HG03457 (cell line): ENCODE measurements around the gene MAP3K1.
"Not testable (repeated sequence)": the region's sequence is repeated elsewhere in the genome, so short reads cannot be mapped to it uniquely, and the experiment has no call there.

Source experiments
- ATAC-seq: cut with Tn5 transposase; IDR thresholded peaks from one replicate; pipeline ENCODE4 v1.9.1; 2021; ENCODE audit warnings: moderate number of reproducible peaks; ENCODE audit not compliant: unreplicated experiment

Gene MAP3K1

DNA sequence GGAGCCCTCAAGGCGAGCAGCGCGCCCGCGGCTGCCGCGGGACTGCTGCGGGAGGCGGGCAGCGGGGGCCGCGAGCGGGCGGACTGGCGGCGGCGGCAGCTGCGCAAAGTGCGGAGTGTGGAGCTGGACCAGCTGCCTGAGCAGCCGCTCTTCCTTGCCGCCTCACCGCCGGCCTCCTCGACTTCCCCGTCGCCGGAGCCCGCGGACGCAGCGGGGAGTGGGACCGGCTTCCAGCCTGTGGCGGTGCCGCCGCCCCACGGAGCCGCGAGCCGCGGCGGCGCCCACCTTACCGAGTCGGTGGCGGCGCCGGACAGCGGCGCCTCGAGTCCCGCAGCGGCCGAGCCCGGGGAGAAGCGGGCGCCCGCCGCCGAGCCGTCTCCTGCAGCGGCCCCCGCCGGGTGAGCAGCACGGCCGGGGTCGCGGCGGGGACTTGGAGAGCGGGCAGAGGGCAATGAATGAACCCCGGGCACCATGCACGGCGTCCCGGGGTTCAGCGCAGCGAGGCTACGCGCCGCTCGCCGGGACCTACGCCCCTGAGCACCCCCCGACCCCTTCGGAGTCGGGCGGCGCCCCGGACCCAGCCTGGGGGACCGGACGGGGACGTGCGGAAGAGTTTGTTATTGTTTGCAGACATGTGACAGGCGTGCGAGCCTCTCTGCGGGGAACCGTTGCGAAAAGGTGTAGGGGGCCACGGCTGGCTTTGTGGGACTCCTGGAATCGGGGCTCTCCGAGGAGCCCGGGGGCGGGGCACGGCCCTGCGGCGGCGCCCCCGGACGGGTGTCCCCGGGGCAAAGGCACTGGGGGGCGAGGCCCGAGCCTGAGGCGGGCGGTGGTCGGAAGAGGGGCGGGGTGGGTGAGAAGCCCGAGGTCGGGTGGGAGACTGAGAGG, 553 bp downstream of the MAP3K1 start:
- ATAC-seq = peak; percentile 24

DNA sequence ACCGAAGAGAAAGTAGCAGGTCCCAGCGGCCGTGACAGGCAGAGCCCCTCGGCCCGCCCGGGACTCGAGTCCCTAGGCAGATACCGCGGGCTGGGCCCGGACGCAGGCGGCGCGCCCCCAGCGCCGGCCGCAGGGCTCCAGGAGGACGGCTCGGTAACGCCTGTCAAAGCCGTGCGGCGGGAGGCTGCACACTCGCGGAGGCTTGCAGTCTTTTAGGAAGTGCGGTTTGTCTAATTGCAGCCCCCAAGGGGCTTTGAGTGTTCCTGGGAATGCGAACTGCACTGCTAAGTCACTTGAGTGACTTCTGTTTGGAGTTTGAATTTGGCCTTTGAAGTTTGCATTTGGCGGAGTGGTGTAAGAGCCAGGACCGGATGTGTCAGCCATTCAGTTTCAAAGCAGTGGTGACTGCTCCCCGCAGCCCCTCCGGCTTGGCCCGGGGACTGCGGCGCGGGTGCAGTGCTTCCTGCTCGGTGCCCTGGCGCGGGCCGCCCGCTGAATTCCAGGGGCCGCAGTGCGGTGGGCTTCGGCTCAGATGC, 1.3 kb downstream of the MAP3K1 start:
- peak; percentile 34 for ATAC-seq

DNA sequence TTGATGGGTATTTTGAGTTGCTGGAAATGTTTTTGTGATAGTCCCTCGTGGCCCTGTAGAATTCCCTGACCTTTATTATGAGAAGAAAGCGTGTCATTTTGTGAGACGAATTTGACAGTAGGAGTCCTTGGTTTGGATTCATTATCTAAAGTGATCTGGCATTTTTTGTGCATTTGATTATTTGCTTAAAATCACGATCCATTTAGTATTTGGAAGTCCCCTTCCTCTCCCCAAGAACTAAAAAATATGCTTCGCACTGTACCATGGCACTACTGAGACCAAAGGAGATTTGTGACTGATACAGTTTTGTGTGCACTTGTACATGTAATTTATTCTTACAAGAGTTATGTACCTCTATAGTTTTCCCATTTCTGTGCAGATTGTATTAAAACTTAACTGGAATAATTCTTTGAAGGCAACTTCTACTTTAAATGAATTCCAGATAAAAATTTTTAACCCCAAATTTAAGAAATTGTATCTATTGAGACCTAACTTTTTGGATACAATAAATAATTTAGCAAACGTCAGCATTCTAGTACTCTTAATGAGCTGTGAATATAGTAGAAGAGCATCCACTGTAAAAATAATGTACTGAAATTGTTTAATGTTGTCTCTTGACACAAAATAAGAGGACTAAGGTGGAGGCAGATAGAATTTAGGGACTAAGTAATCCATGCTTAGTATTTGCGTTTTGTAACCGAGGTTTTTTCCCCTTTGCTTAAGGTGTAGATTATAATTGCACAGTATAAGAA, 2.1 kb downstream of the MAP3K1 start:
- no peak for ATAC-seq

DNA sequence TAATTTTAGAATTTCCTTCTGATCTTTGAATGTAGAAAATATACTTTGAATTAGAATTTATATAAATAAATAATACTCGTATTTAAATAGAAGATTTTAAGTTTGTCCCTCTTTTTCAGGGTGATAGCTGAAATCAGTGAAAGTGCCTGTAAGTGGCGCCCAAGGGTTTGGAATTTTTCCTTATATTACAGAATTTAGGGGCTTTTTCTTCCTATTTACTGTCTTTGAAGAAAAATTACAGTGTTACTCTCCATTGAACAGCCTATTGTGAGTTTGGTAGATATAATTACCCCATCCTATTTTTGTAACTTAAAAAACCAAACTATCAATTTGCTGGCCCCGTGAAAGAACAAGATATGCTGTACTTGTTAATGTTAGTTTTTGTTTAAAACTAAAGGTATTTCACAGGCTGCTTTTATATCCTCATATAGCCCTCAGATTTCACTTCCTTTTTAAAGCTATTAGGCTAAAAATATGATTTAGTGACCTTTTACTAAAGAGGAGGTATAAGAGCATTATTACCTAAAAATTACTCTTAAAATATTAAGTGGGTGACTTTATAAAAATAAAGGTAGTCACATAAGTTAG, 3.2 kb downstream of the MAP3K1 start:
- no peak for ATAC-seq

DNA sequence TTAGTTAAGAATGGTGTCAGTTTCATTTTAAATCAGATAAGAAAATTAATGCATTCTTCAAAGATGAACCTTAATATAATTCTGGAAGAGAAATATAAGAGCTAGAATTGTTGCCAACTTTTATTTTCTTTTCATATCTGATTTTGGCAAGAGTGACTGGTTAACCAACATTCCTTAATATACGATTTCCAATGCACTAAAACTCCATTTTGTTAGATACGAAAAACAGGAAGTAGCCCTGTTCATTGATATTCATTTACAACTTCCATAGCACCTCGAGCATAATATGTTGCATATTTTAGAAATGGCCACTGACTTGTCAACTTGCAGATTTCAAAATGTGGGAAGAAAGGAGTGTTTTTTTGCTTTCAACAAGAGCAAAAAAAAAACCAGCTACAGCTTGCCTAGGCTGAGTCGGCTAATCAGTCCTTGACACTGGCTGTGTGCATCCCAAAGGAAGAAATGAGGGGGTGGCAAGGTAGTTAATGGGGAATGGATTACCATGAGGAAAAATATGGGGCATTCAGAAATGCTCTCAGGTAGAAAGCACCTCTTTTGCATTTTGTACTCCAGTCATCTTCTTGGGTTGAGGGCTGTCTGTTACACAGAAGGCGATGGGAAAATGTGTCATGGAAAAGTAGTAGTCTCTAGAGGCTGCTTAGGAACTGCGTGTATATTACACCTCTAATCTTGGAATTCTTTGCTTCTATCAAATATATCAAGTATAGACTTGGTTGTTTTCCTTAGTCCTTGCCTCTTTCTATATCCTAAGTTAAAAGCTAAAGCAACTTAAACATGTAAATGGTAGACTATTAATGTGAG, 3.9 kb downstream of the MAP3K1 start:
- no peak for ATAC-seq

DNA sequence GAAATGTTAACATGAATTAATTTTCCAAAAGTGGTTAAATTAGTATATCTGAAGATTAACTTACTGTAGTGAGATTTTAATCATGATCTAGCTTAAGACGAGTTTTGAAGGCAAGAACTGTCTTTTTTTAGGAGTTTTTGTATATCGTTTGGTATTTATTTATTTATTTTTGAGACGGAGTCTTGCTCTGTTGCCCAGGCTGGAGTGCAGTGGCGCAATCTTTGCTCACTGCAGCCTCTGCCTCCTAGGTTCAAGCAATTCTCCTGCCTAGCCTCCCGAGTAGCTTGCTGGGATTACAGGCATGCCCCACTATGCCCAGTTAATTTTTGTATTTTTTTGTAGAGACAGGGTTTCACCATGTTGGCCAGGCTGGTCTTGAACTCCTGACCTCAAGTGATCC, 6.5 kb downstream of the MAP3K1 start:
- ATAC-seq = not testable (repeated sequence)

DNA sequence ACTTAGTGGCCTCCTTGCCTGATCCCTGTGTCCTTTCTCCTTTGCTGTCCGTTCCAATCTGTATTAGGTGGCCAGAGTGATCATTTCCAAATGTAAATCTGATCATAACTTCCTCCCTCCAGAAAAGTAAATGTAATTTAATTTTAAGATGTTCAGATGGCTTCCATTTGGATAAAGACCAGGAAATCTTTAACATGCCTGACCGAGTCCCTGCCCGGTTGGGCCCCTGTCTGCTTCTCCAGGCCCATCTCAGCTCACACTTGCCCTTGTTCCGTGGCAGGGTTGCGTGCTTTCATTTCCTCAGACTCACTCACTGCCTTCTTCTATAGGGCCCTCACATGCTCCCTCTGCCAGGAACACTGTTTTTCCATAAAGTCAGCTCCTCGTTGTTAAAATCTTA, 7.6 kb downstream of the MAP3K1 start:
- ATAC-seq = no peak

DNA sequence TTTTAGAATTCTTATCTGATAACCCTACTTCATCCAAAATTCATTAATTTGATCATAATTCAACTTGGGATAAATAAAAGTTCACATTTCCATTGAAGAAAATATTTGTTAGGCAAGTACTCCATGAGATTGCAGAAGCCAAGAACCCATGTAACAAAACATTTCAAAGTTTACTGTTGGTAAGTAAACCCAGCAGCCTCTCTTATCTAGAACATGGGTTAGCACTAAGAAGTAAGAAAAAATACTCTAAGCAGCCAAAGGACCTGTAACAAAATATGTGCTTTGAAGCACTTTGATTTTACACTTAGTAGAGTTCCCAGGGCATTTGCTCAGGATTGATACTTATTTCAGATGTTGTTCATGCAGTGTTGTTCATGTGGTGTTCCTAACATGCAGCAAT, 8.7 kb downstream of the MAP3K1 start:
- ATAC-seq = no peak

DNA sequence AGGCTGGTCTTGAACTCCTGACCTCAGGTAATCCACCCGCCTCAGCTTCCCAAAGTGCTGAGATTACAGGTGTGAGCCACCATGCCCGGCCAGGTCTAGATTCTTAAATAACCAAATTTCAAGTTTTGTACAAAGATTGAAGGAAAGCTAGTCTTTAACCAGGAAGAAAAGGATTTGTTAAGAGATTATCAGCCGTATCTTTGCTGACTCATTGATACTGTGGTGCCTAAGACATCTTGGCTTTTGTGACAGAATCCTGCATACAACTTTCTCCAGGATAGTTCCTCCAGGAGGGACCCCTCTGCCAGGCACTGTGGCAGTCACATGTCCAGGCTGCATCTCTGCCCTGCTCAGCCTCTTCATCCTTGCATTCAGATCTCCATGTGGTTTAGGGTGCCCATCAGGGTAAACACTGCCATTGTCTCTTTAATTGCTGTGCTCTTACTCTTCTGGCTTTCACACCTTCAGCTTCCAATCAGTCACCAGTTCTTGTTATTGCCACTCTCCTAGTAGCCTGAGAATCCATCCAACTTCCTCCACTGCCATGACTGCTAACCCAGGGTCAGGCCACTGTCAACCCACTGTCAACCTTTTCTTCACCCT, 10.0 kb downstream of the MAP3K1 start:
- no peak for ATAC-seq

DNA sequence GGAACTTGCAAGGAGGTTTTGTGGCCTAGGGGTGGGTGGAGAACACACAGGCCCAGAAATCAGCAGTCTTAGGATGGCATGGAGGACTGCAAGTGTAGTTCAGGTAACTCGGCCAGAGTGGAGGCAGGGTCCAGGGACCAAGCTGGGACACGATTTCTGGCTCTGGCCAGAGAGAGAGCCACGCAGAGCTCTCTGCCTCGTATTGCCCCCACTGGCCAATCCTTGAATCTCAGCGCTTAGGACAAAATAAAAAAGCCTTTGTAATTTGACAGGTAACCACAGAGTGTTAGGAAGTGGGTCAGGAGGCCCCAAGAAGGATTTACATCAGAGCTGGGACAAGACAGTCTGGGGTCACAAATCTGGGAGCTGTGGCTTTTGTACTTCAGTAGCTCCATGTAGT, 11.7 kb downstream of the MAP3K1 start:
- ATAC-seq = no peak

DNA sequence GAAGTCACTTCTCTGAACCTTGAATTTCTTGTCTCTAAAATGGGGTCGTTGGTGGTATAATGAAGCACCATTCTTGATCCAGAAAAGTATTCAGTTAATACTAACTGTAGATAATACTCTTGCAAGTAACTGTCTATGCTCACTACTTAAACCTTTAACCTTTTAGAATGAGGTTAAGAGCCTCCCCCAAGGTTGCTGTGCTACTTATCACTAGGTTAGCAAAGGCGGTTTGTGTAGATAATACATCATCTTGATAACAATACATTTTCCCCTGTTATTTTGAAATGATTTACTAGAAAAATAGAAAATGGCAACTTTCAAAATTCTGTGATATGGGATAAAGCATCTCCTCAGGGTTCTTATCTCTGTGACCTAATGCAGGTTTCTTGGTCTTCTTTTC, 12.6 kb downstream of the MAP3K1 start:
- ATAC-seq = no peak

DNA sequence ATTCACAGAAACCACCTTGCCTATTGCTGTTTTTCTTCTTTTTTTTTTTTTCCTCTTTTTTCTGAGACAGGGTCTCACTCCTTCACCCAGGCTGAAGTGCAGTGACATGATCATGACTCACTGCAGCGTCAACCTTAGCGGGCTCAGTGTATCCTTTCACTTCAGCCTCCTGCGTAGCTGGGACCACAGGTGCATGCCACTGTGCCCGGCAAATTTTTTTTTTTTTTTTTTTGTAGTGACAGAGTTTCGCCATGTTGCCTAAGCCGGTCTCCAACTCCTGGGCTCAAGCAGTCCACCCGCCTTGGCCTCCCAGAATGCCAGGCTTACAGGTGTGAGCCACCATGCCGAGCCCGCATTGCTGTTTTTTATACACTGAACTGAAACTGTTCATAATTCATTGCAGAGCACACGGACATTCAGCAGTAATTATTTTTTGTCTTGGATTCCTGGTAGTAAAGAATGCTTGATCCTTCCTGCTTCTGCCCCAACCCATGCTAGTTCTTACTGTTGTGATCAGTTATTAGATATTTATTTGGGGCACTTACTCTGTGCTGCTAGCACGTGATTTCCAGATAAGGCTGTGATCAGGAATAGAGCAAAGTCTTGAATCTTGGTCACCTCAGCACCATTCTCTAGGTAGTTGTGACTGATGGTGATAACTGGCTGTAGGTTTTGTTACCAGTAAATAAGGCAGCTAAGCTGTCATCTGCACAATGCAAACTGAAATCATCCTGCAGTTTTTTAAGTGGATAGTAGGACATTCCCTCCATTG, 14.0 kb downstream of the MAP3K1 start:
- no peak for ATAC-seq

DNA sequence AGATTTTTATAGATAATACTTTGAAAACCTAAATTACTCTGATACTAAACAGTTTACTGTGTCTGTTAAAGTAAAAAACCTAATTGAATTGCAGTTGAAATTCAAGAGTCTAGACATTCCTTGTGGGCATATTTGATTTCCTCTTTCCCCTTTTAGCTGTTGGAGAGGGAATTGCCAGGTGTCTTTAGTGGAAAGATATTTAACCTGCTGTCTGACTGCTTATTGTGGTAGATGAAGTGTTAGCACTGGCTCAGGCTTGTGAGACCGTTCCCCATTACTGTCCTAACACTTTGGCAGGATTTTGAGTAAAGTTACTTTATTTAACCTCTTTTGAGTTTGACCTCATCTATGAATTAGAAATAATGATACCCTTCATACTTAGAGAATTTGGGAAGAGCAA, 16.4 kb downstream of the MAP3K1 start:
- ATAC-seq = no peak

DNA sequence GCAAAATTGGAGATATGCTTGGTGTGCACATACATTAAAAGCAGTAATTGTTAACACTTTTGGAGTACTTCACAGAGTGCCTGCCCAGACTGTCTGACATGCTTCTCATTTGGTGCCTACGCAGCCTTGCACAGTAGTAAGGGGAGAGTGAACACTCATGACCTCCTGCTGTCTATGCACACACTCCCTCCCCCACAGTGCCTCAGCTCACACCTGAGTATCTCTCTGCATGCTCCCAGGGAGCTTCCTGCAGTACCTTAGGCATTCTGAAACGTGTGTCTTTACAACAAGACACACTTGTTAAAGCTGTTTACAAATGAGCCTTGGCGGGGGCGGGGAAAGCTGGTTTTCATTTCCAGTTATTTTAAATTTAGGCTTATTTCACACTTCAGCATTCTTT, 18.0 kb downstream of the MAP3K1 start:
- ATAC-seq = no peak

DNA sequence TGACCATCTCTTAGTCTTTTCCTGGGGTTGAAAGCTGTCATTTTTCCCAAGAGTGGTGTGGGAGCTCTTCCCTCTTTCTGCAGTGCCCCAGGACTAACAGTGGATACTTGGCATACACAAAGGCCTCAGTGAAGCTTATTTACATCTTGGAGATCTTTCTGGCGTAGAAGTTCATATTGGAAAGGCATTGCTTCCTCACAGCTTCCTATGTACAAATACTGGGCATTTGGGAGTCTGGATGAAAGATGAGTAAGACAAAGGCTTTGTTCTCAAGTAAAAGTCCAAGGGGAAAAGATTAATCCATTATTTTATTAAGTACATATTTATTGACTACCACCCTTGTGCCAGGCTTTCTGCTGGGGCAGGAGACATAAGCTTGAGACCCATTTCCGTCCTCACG, 22.0 kb downstream of the MAP3K1 start:
- ATAC-seq = no peak

DNA sequence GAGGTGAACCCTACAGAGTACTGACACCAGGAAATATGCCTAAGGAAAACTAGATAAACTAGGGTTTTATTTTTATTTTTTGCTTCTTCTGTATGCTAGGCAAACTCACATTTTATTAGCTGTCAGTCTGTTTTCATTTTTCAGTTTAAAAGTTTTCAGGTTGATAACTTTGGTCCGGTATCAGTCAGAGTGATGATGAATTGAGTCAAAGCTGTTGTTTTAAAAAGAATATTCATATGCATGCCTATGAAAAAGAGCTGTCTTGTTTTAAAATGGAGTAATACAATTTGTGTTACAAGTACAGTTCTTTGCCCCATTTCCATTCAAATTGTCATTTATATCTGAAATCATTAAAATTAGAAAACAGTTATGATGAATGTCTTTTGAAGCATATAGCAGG, 22.6 kb downstream of the MAP3K1 start:
- ATAC-seq = no peak

DNA sequence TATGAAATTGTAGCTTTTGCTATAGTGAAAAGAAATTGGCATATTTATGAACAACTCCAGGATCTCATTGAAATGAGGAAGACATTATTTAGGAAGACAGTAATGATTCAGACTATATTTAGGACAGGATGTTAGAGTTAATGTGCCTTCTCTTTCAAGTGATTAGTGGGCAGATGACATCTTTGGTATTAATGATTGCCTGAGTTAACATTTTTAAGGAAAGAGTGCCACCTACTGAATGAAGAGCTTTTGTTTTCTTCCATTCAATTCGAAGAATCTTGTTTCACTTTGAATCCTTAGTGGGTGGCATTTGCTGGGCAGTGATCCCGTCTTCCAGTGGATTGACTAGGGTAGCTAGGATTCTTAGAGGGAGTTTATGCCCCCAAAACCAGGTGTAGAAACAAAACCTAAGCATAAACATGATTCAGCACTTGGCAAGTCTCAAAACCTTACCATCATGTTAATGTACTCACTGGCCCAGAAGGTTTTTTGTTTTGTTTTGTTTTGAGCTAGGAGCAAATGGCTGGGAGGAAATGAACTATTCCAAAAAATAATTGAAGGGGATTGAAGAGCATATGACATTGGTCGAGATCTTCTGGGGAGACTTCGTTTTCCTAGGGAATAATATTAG, 23.2 kb downstream of the MAP3K1 start:
- ATAC-seq = no peak

DNA sequence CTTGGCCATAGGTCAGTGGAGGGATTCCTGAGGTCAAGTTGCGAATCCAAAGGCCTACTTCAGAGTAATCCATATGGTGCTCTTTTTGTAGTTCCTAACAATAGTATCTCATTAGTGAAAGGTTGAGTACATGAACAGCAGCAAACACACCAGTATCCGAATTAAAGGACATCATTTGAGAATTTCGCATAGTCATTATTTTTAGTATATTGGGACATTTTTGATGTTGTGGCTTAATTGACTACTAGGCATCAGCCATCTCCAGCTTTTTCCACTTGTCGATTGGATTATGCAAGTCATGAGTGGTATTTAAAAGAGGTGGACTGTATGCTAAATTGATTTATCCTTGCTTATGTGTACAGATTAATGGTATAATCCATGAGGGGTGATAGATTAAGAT, 23.7 kb downstream of the MAP3K1 start:
- no peak for ATAC-seq

DNA sequence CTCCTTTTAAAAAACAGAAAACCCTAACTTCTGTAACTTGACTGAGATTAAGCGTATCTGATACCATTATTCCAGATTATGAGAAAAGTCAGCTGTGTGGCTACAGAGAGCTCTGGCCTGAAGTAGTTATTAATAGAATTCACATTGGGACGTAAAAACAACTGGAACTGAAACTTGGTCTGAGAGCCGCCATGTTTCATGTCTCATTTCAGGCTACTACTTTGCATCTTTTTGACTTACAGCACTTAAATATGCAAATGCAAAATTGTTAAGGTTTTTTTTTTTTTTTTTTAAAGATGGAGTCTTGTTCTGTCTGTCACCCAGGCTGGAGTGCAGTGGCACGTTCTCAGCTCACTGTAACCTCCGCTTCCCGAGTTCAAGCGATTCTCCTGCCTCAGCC, 25.2 kb downstream of the MAP3K1 start:
- no peak for ATAC-seq
